Thoracic aorta (tissue), 2 donors: ENCODE results near the gene CRTC1. TPM values are rescaled to one million over a fixed set of nuclear protein-coding genes. Genes with fewer than 3 reads are reported as not detected.

Experiments
- ATAC-seq: fragments of 150-250 bp; one replicate; pipeline ENCODE4 v1.8.0; 2017; ENCODE audit warnings: low read depth; ENCODE audit not compliant: insufficient number of reproducible peaks, low FRiP score
- DNase-seq: peaks from one replicate; pipeline ENCODE4 v3.0.0-alpha.2; 2020; ENCODE audit warnings: low spot score
- H3K27ac ChIP-seq, 2 donors: fragments of 200-600 bp; sonication (generic); 1 replicate in 1 of 2; 2 replicates in 1 of 2; pipeline ENCODE4 v1.5.1; 2016; ENCODE audit warnings: mild to moderate bottlenecking in 2 of 2, moderate library complexity in 2 of 2
- H3K27me3 ChIP-seq: fragments of 200-600 bp; sonication (generic); replicated peaks from 2 replicates; pipeline ENCODE4 v1.6.0; 2016; ENCODE audit warnings: mild to moderate bottlenecking; ENCODE audit not compliant: insufficient read depth
- H3K36me3 ChIP-seq: fragments of 200-600 bp; sonication (generic); one replicate; pipeline ENCODE4 v1.5.1; 2016
- H3K4me1 ChIP-seq, 2 donors: fragments of 200-600 bp; sonication (generic); 1 replicate in 1 of 2; 2 replicates in 1 of 2; pipeline versions ENCODE4 v1.5.1 to v1.6.0; 2016; ENCODE audit warnings: low read depth in 2 of 2, mild to moderate bottlenecking in 1 of 2; ENCODE audit not compliant: control insufficient read depth in 1 of 2
- H3K4me3 ChIP-seq: fragments of 200-600 bp; sonication (generic); 2 replicates; pipeline ENCODE4 v1.5.1; 2016; ENCODE audit warnings: mild to moderate bottlenecking
- H3K9me3 ChIP-seq: fragments of 200-600 bp; sonication (generic); 2 replicates; pipeline ENCODE4 v1.5.1; 2016
- total RNA-seq, 2 donors: library from RNA; depleted of rRNA; stranded (reverse); fragments of >200 nt; gene quantifications; one replicate each; pipeline versions ENCODE4 v1.1.0 to v1.2.3, GENCODE V29; 2016
- TF ChIP-seq, protein P1 (sequence below): fragments of 200-600 bp; sonication (generic); IDR thresholded peaks from one replicate; pipeline ENCODE4 v1.5.1; 2019; ENCODE audit warnings: antibody characterized with exemption

The CRTC1 gene
- total RNA-seq, 2 donors from 2014 or later, result 8.7 to 11.2 TPM

DNA sequence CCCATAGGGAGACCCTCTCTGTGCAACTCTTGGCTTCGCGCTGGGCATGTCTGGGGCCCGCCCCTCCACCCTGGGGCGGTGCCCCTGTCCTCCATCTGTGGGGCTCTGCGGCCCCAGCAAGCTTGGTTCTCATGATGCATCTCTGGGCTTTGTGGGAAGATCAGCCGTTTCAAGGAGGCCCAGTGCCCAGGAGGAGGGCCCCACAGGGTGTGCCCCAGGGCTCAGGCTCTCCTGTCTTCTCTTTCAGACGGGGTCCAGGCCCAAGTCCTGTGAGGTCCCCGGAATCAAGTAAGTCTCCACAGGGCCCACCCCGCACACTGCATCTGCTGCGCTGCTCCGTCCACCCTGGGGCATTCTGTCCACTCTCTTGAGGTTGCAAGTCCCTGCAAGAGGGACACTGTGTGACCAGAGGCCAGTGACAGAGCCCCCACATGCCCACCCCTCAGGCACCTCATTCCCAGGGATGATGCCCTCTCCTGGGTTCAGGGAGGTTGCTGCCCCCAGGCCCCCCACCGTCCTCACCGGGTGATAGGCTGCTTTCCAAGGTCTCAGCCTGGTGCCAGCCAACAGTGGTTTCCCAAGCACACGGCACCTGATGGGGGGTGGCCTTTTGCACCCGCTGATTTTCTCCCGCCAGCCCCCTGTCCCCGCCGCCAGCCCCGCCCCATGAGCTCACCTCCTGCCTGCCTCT, 76.0 kb downstream of the CRTC1 start:
- DNase-seq (no peak), ATAC-seq (no peak)
- H3K4me1 ChIP-seq, result peaks cover 4 to 21% of the 10 kb centered on the region in 2 donors
- TF ChIP-seq, protein P1, sequence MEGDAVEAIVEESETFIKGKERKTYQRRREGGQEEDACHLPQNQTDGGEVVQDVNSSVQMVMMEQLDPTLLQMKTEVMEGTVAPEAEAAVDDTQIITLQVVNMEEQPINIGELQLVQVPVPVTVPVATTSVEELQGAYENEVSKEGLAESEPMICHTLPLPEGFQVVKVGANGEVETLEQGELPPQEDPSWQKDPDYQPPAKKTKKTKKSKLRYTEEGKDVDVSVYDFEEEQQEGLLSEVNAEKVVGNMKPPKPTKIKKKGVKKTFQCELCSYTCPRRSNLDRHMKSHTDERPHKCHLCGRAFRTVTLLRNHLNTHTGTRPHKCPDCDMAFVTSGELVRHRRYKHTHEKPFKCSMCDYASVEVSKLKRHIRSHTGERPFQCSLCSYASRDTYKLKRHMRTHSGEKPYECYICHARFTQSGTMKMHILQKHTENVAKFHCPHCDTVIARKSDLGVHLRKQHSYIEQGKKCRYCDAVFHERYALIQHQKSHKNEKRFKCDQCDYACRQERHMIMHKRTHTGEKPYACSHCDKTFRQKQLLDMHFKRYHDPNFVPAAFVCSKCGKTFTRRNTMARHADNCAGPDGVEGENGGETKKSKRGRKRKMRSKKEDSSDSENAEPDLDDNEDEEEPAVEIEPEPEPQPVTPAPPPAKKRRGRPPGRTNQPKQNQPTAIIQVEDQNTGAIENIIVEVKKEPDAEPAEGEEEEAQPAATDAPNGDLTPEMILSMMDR, result no peak
- H3K4me3 ChIP-seq, result no peak overlapping the region
- no peaks in the 10 kb centered on the region for H3K27me3 ChIP-seq
- H3K27ac ChIP-seq, result no peak overlapping the region
- no peaks in the 10 kb centered on the region for H3K9me3 ChIP-seq
- H3K36me3 ChIP-seq, result peaks cover 5% of the 10 kb centered on the region

DNA sequence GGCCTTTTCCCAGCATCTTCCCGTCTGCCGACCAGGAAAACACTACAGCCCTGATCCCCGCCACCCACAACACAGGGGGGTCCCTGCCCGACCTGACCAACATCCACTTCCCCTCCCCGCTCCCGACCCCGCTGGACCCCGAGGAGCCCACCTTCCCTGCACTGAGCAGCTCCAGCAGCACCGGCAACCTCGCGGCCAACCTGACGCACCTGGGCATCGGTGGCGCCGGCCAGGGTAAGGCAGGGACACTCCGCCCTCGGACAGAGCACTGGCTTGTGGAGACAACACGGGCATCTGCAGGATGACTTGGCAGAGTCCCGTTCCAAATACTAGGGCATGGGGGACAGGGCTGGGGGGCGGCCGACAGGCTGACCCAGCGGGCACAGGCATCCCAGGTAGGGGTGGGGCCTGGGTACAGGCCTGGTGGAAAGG, 76.5 kb downstream of the CRTC1 start:
- ATAC-seq (no peak), DNase-seq (no peak)
- TF ChIP-seq, protein P1, result no peak
- Histone ChIP-seq H3K36me3 (peaks cover 5% of the 10 kb centered on the region), H3K9me3 (no peaks in the 10 kb centered on the region), H3K4me3 (no peak overlapping the region), H3K27me3 (no peaks in the 10 kb centered on the region), H3K4me1 (peaks cover 4 to 21% of the 10 kb centered on the region in 2 donors), H3K27ac (no peak overlapping the region)

DNA sequence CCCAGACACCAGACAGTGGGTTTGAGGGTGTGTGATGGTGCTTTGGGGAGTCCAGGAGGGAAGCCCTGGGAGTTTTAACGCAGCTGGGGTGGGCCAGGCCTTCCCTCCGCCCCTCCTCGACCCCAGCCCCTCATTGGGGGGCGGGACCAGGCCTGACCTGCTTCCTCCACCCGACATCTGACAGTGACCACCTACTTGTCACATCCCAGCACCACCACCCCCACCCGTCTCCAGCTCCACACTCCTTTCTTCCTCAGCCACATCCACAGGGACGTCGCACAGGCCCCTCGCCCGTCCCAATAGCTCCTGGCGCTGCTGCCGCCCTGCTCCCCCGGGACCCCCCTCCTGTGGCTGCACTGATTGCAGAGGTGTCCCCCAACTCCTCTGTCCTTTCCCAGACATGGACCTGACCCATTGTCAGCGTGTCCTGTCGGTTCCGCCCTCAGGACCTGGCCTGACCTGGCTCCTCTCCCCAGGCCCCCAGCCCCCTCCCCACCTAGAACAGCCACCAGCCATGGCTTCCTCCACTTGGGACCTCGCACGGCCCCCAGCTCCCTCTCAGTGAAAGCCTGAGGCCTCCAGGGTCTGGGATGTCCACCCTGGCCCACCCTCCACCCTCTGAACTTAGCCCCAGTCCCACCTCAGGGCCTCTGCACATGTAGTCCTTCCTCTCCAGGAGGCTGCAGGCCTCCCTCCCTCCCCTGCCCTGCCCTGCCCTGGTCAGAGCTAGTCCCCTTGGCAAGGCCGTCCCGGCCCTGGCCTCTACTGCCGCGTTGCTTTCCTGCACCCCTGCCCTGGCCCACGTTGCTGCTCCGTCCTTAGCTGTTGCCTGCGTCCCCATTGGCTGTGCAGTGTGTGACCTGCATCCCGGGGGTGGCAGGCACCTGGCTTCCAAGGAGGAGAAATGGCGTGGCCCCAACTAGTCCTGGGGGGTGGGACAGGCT, 77.2 kb downstream of the CRTC1 start:
- no peak for ATAC-seq
- peaks cover 5% of the 10 kb centered on the region for H3K36me3 ChIP-seq
- no peak overlapping the region for H3K4me3 ChIP-seq
- TF ChIP-seq, protein P1, result no peak
- H3K27me3 ChIP-seq, result no peaks in the 10 kb centered on the region
- no peak for DNase-seq
- H3K27ac ChIP-seq, result no peak overlapping the region
- H3K4me1 ChIP-seq, result peaks cover 4 to 21% of the 10 kb centered on the region in 2 donors
- H3K9me3 ChIP-seq, result no peaks in the 10 kb centered on the region

DNA sequence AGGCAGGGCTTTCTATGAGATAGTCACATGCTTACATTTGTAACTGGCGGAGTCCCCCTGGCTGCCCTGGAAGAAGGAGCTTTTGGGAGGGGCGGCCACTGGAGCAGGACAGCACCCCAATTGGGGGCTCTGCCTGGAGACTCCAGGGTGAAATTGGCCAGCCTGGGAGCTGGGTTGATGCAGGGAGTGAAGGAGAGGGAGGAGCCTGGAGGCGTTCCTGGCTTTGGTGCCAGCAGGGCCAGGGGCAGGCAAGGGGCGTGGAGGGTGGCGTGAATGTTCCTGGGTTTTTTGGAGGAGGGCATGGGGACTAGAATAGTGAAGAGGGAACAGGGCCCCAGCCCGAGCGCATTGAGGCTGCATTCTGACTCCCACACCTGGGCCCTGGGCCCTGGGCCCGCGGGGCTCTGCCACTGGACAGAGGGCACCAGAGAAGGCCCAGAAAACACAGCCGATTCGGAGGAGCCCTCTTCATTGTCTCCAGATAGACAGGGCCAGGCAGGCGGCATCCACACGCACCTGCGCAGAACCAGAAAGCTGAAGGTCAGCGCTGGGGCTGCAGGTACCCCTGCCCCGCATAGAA, 78.1 kb downstream of the CRTC1 start:
- peaks cover 4 to 21% of the 10 kb centered on the region in 2 donors for H3K4me1 ChIP-seq
- TF ChIP-seq, protein P1, result no peak
- H3K36me3 ChIP-seq, result peaks cover 5% of the 10 kb centered on the region
- no peaks in the 10 kb centered on the region for H3K9me3 ChIP-seq
- H3K4me3 ChIP-seq, result no peak overlapping the region
- no peak for ATAC-seq
- H3K27ac ChIP-seq, result no peak overlapping the region
- no peak for DNase-seq
- H3K27me3 ChIP-seq, result no peaks in the 10 kb centered on the region
